Upper lobe of left lung (tissue), 6 donors: ENCODE measurements around the gene ZBTB11. TPM values are rescaled to one million over a fixed set of nuclear protein-coding genes. Genes with fewer than 3 reads are reported as not detected.

Experiments used
- ATAC-seq, 2 donors: fragments of 200-7000 bp; cut with Tn5 transposase; one replicate each; pipeline ENCODE4 v1.9.1; 2022; ENCODE audit warnings: mild to moderate bottlenecking in 2 of 2, moderate library complexity in 2 of 2; ENCODE audit not compliant: low FRiP score in 2 of 2
- DNase-seq, 2 donors: peaks; one replicate each; pipeline ENCODE4 v3.0.0-alpha.2; 2019 to 2020
- H3K27ac ChIP-seq, 4 donors: fragments of 200-600 bp; sonication (generic); one replicate each; pipeline ENCODE4 v1.5.1; 2016 to 2019
- H3K27me3 ChIP-seq, 4 donors: fragments of 200-600 bp; sonication (generic); one replicate each; pipeline ENCODE4 v1.5.1; 2017 to 2019
- H3K36me3 ChIP-seq, 4 donors: fragments of 200-600 bp; sonication (generic); one replicate each; pipeline ENCODE4 v1.5.1; 2016 to 2019
- H3K4me1 ChIP-seq, 4 donors: fragments of 200-600 bp; sonication (generic); one replicate each; pipeline ENCODE4 v1.5.1; 2018 to 2019
- H3K4me3 ChIP-seq, 4 donors: fragments of 200-600 bp; sonication (generic); one replicate each; pipeline ENCODE4 v1.5.1; 2017 to 2019; ENCODE audit warnings: mild to moderate bottlenecking in 2 of 4, moderate library complexity in 1 of 4
- H3K9me3 ChIP-seq, 4 donors: fragments of 200-600 bp; sonication (generic); one replicate each; pipeline ENCODE4 v1.5.1; 2018 to 2019
- CTCF ChIP-seq, 6 experiments: fragments of 450-650 bp in 4 of 6; fragments of 200-600 bp in 2 of 6; sonication (generic) in 2 of 6; IDR thresholded peaks; one replicate each; pipeline ENCODE4 v1.5.1; 2016 to 2019; ENCODE audit warnings: antibody characterized with exemption in 6 of 6
- EP300 ChIP-seq, 4 donors: sonication (generic); formaldehyde crosslinking; IDR thresholded peaks; one replicate each; pipeline ENCODE4 v1.5.1; 2017; ENCODE audit warnings: antibody characterized with exemption in 4 of 4, control low read depth in 2 of 4
- POLR2A ChIP-seq, 4 donors: fragments of 450-650 bp; IDR thresholded peaks; one replicate each; pipeline ENCODE4 v1.5.1; 2016 to 2017; ENCODE audit warnings: antibody characterized with exemption in 4 of 4, mild to moderate bottlenecking in 2 of 4
- POLR2AphosphoS5 ChIP-seq, 2 donors: sonication (generic); formaldehyde crosslinking; IDR thresholded peaks; one replicate each; pipeline ENCODE4 v1.5.1; 2017; ENCODE audit warnings: antibody characterized with exemption in 2 of 2
- WGBS, 2 donors: methylation state at CpG; one replicate each; pipeline ENCODE4 v1.1.5; 2017 to 2018; 5-methylcytosine and 5-hydroxymethylcytosine counted together
- total RNA-seq, 6 donors: library from RNA; depleted of rRNA in 4 of 6; stranded (reverse); fragments of >200 nt in 4 of 6; gene quantifications; one replicate each; pipeline versions ENCODE4 v1.1.0 to v1.2.1, GENCODE V29; 2016 to 2021
- donor health status: DM: no; HTN: no; CAD: no; lungs with moderate emphysema.
- donor health status: DM: no; HTN: yes; CAD: no; lungs with severe emphysema.

The ZBTB11 gene
- total RNA-seq, 6 donors from 2014 or later, result 16.3 to 41.4 (median 19.8) TPM

- 95 to 97% methylated on average over 3 of the region's 3 CpGs for WGBS, 2 donors
- DNase-seq (no peak), ATAC-seq (no peak)
- Histone ChIP-seq H3K27ac (no peak overlapping the region), H3K27me3 (no peaks in the 10 kb centered on the region), H3K9me3 (no peaks in the 10 kb centered on the region), H3K4me1 (no peaks in the 10 kb centered on the region), H3K36me3 (peaks cover 22 to 100% (median 68%) of the 10 kb centered on the region in 4 donors), H3K4me3 (no peak overlapping the region)
- TF ChIP-seq POLR2AphosphoS5 (IDR thresholded peaks at IDR 0.05) (no peak), POLR2A (IDR thresholded peaks at IDR 0.05) (no peak), EP300 (IDR thresholded peaks at IDR 0.05) (no peak)
Measured at GRCh38 chr3:101660714-101661113, 16.2 kb downstream of the ZBTB11 start.

- H3K27me3 ChIP-seq, result no peaks in the 10 kb centered on the region
- no peak overlapping the region for H3K4me3 ChIP-seq
- TF ChIP-seq POLR2A (IDR thresholded peaks at IDR 0.05) (no peak), POLR2AphosphoS5 (IDR thresholded peaks at IDR 0.05) (no peak), CTCF (IDR thresholded peaks at IDR 0.05) (no peak), EP300 (IDR thresholded peaks at IDR 0.05) (no peak)
- 97 to 98% methylated on average over 6 of the region's 6 CpGs for WGBS, 2 donors
- ATAC-seq (no peak), DNase-seq (no peak)
- H3K36me3 ChIP-seq, result peaks cover 15 to 100% (median 79%) of the 10 kb centered on the region in 4 donors
- no peak overlapping the region for H3K27ac ChIP-seq
- no peaks in the 10 kb centered on the region for H3K9me3 ChIP-seq
- H3K4me1 ChIP-seq, result no peaks in the 10 kb centered on the region
Measured at GRCh38 chr3:101656651-101657050, 20.3 kb downstream of the ZBTB11 start.

- TF ChIP-seq POLR2A (IDR thresholded peaks at IDR 0.05), result no peak
- TF ChIP-seq EP300 (IDR thresholded peaks at IDR 0.05), result no peak
- no peak for TF ChIP-seq CTCF (IDR thresholded peaks at IDR 0.05)
- no peak for TF ChIP-seq POLR2AphosphoS5 (IDR thresholded peaks at IDR 0.05)
- Histone ChIP-seq H3K27ac (no peak overlapping the region), H3K4me1 (peaks cover 0 to 4% (median 0%) of the 10 kb centered on the region in 4 donors), H3K27me3 (no peaks in the 10 kb centered on the region), H3K9me3 (no peaks in the 10 kb centered on the region), H3K4me3 (no peak overlapping the region), H3K36me3 (peaks cover 9 to 40% (median 20%) of the 10 kb centered on the region in 4 donors)
- 100% methylated on average over 1 of the region's 1 CpG for WGBS, 2 donors
- DNase-seq (no peak), ATAC-seq (no peak)
Measured at GRCh38 chr3:101646726-101647125, 30.2 kb downstream of the ZBTB11 start.

- H3K27me3 ChIP-seq, result no peaks in the 10 kb centered on the region
- H3K9me3 ChIP-seq, result no peaks in the 10 kb centered on the region
- TF ChIP-seq CTCF (IDR thresholded peaks at IDR 0.05), result no peak
- TF ChIP-seq EP300 (IDR thresholded peaks at IDR 0.05), result no peak
- no peak for TF ChIP-seq POLR2AphosphoS5 (IDR thresholded peaks at IDR 0.05)
- no peak for TF ChIP-seq POLR2A (IDR thresholded peaks at IDR 0.05)
- peaks cover 0 to 4% (median 0%) of the 10 kb centered on the region in 4 donors for H3K4me1 ChIP-seq
- no peak overlapping the region for H3K27ac ChIP-seq
- 68 to 79% methylated on average over 6 of the region's 6 CpGs for WGBS, 2 donors
- peaks cover 0 to 14% (median 7%) of the 10 kb centered on the region in 4 donors for H3K36me3 ChIP-seq
- ATAC-seq (no peak), DNase-seq (no peak)
- no peak overlapping the region for H3K4me3 ChIP-seq
Measured at GRCh38 chr3:101643861-101644613, 32.9 kb downstream of the ZBTB11 start.

- Histone ChIP-seq H3K9me3 (no peaks in the 10 kb centered on the region), H3K27me3 (no peaks in the 10 kb centered on the region), H3K4me3 (no peak overlapping the region), H3K4me1 (peaks cover 0 to 4% (median 0%) of the 10 kb centered on the region in 4 donors), H3K36me3 (peaks cover 0 to 6% (median 4%) of the 10 kb centered on the region in 4 donors), H3K27ac (no peak overlapping the region)
- DNase-seq (no peak), ATAC-seq (no peak)
- WGBS, 2 donors, result 95 to 96% methylated on average over 8 of the region's 8 CpGs
- TF ChIP-seq EP300 (IDR thresholded peaks at IDR 0.05), result no peak
Measured at GRCh38 chr3:101643009-101643844, 33.7 kb downstream of the ZBTB11 start.
